Astrocyte (in vitro differentiated cells and primary cell): ENCODE data around the gene ACKR2. TPM values are rescaled to one million over a fixed set of nuclear protein-coding genes. Genes with fewer than 3 reads are reported as not detected.
A peak's percentile ranks its signal among the peaks of the same experiment; 100 is the strongest.

Source experiments
- DNase-seq: peaks from one replicate; pipeline ENCODE4 v3.0.0-alpha.2; 2010; ENCODE audit warnings: low read depth
- FAIRE-seq: peaks from 2 replicates; lab custom pipeline; 2011; peaks lifted over from hg19 to GRCh38; lab: Jason Lieb, UNC
- H2AFZ ChIP-seq: 2 replicates; pipeline ENCODE4 v1.6.0; 2012; ENCODE audit warnings: low read depth, low read length, inconsistent platforms
- H3K27ac ChIP-seq: 2 replicates; pipeline ENCODE4 v1.5.1; 2011; ENCODE audit warnings: low read depth, low read length, inconsistent platforms
- H3K27me3 ChIP-seq: 2 replicates; pipeline ENCODE4 v1.6.0; 2011; ENCODE audit warnings: low read length, inconsistent platforms; ENCODE audit not compliant: insufficient read depth
- H3K36me3 ChIP-seq: 2 replicates; pipeline ENCODE4 v1.5.1; 2011; ENCODE audit warnings: low read length, inconsistent platforms; ENCODE audit not compliant: insufficient read depth
- H3K4me1 ChIP-seq: 2 replicates; pipeline ENCODE4 v1.5.1; 2011; ENCODE audit warnings: low read length, inconsistent platforms; ENCODE audit not compliant: insufficient read depth
- H3K4me2 ChIP-seq: 2 replicates; pipeline ENCODE4 v1.6.0; 2012; ENCODE audit warnings: low read length, inconsistent platforms
- H3K4me3 ChIP-seq: 2 replicates; pipeline ENCODE4 v1.5.1; 2011; ENCODE audit warnings: low read depth, mild to moderate bottlenecking, low read length, inconsistent platforms; ENCODE audit not compliant: insufficient read depth
- H3K79me2 ChIP-seq: 2 replicates; pipeline ENCODE4 v1.6.0; 2012; ENCODE audit warnings: mild to moderate bottlenecking, low read length, inconsistent platforms; ENCODE audit not compliant: insufficient read depth
- H3K9ac ChIP-seq: 2 replicates; pipeline ENCODE4 v1.6.0; 2012; ENCODE audit warnings: mild to moderate bottlenecking, low read length, inconsistent platforms
- H3K9me3 ChIP-seq: 2 replicates; pipeline ENCODE4 v1.5.1; 2012; ENCODE audit warnings: low read depth, mild to moderate bottlenecking, low read length, inconsistent platforms; ENCODE audit not compliant: insufficient read depth
- H4K20me1 ChIP-seq: 2 replicates; pipeline ENCODE4 v1.6.0; 2012; ENCODE audit warnings: low read length, inconsistent platforms; ENCODE audit not compliant: insufficient read depth
- H3K27ac Mint-ChIP-seq: one replicate; pipeline ENCODE4 v1.8.0; 2021; ENCODE audit warnings: mild to moderate bottlenecking, mixed read lengths; ENCODE audit not compliant: unreplicated experiment
- H3K27me3 Mint-ChIP-seq: one replicate; pipeline ENCODE4 v1.8.0; 2021; ENCODE audit warnings: low read depth, mixed read lengths; ENCODE audit not compliant: unreplicated experiment
- H3K36me3 Mint-ChIP-seq: one replicate; pipeline ENCODE4 v1.8.0; 2021; ENCODE audit warnings: low read depth, mixed read lengths; ENCODE audit not compliant: unreplicated experiment
- H3K4me1 Mint-ChIP-seq: one replicate; pipeline ENCODE4 v1.8.0; 2021; ENCODE audit warnings: low read depth, mixed read lengths; ENCODE audit not compliant: unreplicated experiment
- H3K4me3 Mint-ChIP-seq: one replicate; pipeline ENCODE4 v1.8.0; 2021; ENCODE audit warnings: mild to moderate bottlenecking, moderate library complexity, mixed read lengths; ENCODE audit not compliant: unreplicated experiment
- H3K9me3 Mint-ChIP-seq: one replicate; pipeline ENCODE4 v1.8.0; 2021; ENCODE audit warnings: mild to moderate bottlenecking, mixed read lengths; ENCODE audit not compliant: unreplicated experiment
- EZH2 ChIP-seq: IDR thresholded peaks from 2 replicates; pipeline ENCODE4 v1.6.1; 2012; ENCODE audit warnings: mild to moderate bottlenecking, low read length, inconsistent platforms; ENCODE audit not compliant: insufficient read depth
- total RNA-seq: library from RNA; stranded (reverse); gene quantifications from 2 replicates; pipeline ENCODE4 v1.2.1, GENCODE V29; 2021
- TF ChIP-seq, protein P1 (sequence below): IDR thresholded peaks from 2 replicates; pipeline ENCODE4 v1.5.1; 2011; ENCODE audit warnings: low read depth, mild to moderate bottlenecking, inconsistent platforms, low read length, moderate library complexity; ENCODE audit not compliant: insufficient read depth

ACKR2 gene
- total RNA-seq, 1 donor from 2014 or later, result 1.7 TPM

- Histone ChIP-seq H3K27me3 (peaks cover 2% of the 10 kb centered on the region), H3K4me2 (no peak overlapping the region), H3K36me3 (no peaks in the 10 kb centered on the region), H3K79me2 (no peaks in the 10 kb centered on the region), H3K9me3 (no peaks in the 10 kb centered on the region), H3K4me1 (no peaks in the 10 kb centered on the region), H3K9ac (no peak overlapping the region), H3K27ac (no peak overlapping the region), H4K20me1 (no peaks in the 10 kb centered on the region), H2AFZ (no peak overlapping the region), H3K4me3 (no peak overlapping the region)
- TF ChIP-seq, protein P1, sequence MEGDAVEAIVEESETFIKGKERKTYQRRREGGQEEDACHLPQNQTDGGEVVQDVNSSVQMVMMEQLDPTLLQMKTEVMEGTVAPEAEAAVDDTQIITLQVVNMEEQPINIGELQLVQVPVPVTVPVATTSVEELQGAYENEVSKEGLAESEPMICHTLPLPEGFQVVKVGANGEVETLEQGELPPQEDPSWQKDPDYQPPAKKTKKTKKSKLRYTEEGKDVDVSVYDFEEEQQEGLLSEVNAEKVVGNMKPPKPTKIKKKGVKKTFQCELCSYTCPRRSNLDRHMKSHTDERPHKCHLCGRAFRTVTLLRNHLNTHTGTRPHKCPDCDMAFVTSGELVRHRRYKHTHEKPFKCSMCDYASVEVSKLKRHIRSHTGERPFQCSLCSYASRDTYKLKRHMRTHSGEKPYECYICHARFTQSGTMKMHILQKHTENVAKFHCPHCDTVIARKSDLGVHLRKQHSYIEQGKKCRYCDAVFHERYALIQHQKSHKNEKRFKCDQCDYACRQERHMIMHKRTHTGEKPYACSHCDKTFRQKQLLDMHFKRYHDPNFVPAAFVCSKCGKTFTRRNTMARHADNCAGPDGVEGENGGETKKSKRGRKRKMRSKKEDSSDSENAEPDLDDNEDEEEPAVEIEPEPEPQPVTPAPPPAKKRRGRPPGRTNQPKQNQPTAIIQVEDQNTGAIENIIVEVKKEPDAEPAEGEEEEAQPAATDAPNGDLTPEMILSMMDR, result no peak
- no peak for TF ChIP-seq EZH2
- no peaks in the 10 kb centered on the region for H3K27me3 Mint-ChIP-seq
- peaks cover 2% of the 10 kb centered on the region for H3K9me3 Mint-ChIP-seq
- DNase-seq (no peak), FAIRE-seq (no peak)
- peak overlapping the region; percentile 60 for H3K27ac Mint-ChIP-seq
- H3K4me3 Mint-ChIP-seq, result no peak overlapping the region
- no peaks in the 10 kb centered on the region for H3K36me3 Mint-ChIP-seq
- peaks cover 14% of the 10 kb centered on the region for H3K4me1 Mint-ChIP-seq
These were observed 81.8 kb downstream of the ACKR2 start for GRCh38 chr3:42891042-42891441.

DNA sequence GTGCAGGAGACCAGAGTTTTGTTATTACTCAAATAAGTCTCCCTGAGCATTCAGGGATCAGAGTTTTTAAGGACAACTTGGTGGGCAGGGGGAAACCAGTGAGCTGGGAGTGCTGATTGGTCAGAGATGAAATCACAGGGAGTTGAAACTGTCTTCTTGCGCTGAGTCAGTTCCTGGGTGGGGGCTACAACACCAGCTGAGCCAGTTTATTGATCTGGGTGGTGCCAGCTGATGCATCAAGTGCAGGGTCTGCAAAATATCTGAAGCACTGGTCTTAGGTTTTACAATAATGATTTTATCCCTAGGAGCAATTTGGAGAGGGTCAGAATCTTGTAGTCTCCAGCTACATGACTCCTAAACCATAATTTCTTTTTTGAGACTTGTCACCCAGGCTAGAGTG, 82.9 kb downstream of the ACKR2 start:
- Histone ChIP-seq H4K20me1 (no peaks in the 10 kb centered on the region), H3K9ac (no peak overlapping the region), H2AFZ (no peak overlapping the region), H3K79me2 (no peaks in the 10 kb centered on the region), H3K4me2 (no peak overlapping the region), H3K9me3 (no peaks in the 10 kb centered on the region), H3K36me3 (no peaks in the 10 kb centered on the region), H3K27ac (no peak overlapping the region), H3K27me3 (peaks cover under 1% of the 10 kb centered on the region), H3K4me3 (no peak overlapping the region), H3K4me1 (no peaks in the 10 kb centered on the region)
- peak; percentile 16 for DNase-seq
- Mint-ChIP-seq H3K4me1 (peaks cover 14% of the 10 kb centered on the region), H3K27me3 (no peaks in the 10 kb centered on the region), H3K36me3 (no peaks in the 10 kb centered on the region), H3K9me3 (peaks cover 2% of the 10 kb centered on the region), H3K4me3 (no peak overlapping the region), H3K27ac (no peak overlapping the region)
- TF ChIP-seq, protein P1, result no peak
- no peak for TF ChIP-seq EZH2
- FAIRE-seq, result no peak

DNA sequence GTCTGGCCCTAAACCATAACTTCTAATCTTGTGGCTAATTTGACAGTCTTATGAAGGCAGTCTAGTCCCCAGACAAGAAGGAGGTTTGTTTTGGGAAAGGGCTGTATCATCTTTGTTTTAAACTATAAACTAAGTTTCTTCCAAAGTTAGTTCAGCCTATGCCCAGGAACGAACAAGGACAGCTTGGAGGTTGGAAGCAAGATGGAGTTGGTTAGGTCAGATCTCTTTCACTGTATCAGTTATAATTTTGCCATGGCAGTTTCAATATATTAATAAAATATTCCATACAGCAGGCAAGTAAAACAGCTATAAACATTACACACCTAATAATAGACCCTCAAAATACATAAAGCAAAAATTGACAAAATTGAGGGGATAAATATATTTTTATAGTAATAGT, 83.6 kb downstream of the ACKR2 start:
- DNase-seq (no peak), FAIRE-seq (no peak)
- H4K20me1 ChIP-seq, result no peaks in the 10 kb centered on the region
- no peak overlapping the region for H3K9ac ChIP-seq
- no peaks in the 10 kb centered on the region for H3K79me2 ChIP-seq
- H3K4me3 ChIP-seq, result no peak overlapping the region
- peaks cover 14% of the 10 kb centered on the region for H3K4me1 Mint-ChIP-seq
- H3K4me1 ChIP-seq, result no peaks in the 10 kb centered on the region
- no peaks in the 10 kb centered on the region for H3K36me3 Mint-ChIP-seq
- no peak overlapping the region for H3K27ac Mint-ChIP-seq
- no peaks in the 10 kb centered on the region for H3K27me3 Mint-ChIP-seq
- H3K36me3 ChIP-seq, result no peaks in the 10 kb centered on the region
- no peaks in the 10 kb centered on the region for H3K27me3 ChIP-seq
- TF ChIP-seq, protein P1, result no peak
- no peak for TF ChIP-seq EZH2
- H3K4me2 ChIP-seq, result no peak overlapping the region
- H3K4me3 Mint-ChIP-seq, result no peak overlapping the region
- H3K9me3 ChIP-seq, result no peaks in the 10 kb centered on the region
- H3K27ac ChIP-seq, result no peak overlapping the region
- peaks cover 2% of the 10 kb centered on the region for H3K9me3 Mint-ChIP-seq
- no peak overlapping the region for H2AFZ ChIP-seq
